IPS-NIHi11 (cell line): ENCODE data around the gene MNX1.

Experiments
- DNase-seq: peaks from one replicate; pipeline ENCODE4 v3.0.0; 2012; ENCODE audit warnings: mixed read lengths, low spot score

MNX1 gene

DNA sequence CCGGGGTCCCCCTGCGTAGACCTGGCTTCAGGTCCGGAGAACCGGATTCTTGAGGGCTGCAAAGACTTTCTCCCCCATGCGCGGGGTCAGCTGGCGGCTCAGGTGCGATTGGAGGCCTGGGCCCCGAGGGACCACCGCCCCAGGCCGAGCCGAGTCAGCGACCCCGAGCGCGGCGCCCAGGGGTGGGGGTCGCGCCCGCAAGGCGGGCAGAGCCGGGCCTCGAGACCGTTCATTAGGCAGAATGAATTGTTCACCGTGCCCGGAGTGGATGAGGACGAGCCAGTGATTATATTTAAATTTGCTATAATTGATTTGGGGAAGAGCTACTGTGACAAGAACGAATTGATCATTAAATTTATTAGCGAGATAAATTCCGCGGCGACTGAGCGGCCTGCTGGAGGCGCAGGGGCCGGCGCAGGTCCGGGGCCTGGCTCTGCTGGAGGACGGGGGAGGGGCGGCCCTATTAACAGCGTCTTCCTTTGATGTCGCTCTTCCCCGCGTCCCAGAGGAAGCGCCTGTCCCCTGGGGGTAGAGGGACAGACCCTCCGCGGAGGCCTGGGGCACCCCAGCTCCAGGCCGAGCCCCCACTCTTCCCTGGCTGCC lies 7.5 kb downstream of the MNX1 start:
- peak; percentile 55 for DNase-seq

DNA sequence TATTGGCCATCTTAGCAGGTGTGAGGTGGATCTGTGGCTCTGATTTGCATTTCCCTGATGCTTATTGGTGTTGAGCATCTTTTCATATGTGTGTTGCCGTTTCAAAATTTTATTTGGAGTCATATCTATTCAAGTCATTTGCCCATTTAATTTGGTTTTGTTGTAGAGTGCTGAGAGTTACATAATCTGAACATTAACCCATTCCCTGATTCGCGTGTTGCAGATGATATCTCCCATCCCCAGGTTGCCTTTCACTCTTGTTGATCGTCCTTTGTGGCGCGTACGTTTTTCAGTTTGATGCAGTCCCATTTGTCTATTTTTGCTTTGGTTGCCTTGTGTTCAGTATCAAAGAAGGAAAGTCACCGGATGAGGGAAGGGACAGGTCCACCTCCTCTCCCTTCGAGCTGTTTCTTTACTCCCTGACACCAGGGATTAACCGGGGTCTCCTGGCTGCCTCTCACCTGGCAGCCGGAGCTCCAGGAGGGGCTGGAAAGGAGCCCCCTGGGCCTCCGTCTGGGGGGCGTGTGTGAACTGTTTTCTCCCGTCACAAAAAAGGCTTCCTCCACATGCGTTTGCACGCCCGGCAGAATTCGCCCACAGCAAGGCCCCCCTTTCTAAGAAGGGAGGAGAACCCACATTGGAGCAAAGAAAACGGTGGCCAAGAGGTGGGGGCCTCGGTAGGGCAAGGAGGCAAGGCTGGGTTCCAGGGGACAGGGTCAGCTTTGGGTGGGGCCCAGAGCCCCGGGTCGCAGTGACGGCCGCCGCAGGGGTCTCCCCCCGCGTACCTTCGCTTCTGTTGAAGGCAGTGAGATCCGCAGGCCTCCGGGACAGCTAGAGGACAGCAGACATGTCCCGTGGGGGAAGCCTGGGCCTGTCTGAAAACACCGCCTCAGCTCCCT lies 8.3 kb downstream of the MNX1 start:
- DNase-seq: no peak

DNA sequence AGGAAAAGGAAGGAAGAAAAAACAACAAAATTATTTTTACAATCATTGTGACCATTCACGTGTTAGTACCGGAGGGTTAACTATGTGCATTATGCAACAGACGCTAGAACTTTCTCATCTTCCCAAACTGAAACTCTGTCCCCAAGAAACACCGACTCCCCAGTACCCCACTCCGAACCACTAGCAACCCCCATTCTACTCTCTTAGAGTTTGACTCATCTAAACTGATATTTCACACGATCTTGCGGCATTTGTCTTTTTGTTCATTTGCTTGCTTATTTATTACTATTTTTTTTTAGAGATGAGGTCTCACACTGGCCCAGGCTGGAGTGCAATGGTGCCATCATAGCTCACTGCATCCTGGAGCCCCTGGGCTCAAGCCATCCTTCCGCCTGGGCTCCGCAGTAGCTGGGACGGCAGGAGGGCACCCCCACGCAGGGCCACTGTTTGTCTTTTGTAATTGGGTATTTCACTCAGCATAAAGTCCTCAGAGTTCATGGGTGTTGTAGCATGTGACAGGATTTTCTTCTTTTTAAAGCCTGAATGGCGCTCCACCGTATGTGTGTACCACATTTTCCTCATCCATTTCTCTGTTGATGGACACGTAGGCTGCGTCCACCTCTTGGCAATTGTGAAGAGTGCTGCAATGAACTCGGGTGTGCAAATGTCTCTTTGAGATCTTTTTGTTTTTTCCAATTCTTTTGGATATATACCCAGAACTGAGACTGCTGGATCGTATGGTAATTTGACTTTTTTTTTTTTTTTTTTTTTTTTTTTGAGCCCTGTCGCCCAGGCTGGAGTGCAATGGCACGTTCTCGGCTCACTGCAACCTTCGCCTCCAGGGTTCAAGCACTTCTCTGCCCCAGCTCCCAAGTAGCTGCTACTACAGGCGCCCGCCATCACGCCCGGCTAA lies 9.5 kb downstream of the MNX1 start:
- no peak for DNase-seq

DNA sequence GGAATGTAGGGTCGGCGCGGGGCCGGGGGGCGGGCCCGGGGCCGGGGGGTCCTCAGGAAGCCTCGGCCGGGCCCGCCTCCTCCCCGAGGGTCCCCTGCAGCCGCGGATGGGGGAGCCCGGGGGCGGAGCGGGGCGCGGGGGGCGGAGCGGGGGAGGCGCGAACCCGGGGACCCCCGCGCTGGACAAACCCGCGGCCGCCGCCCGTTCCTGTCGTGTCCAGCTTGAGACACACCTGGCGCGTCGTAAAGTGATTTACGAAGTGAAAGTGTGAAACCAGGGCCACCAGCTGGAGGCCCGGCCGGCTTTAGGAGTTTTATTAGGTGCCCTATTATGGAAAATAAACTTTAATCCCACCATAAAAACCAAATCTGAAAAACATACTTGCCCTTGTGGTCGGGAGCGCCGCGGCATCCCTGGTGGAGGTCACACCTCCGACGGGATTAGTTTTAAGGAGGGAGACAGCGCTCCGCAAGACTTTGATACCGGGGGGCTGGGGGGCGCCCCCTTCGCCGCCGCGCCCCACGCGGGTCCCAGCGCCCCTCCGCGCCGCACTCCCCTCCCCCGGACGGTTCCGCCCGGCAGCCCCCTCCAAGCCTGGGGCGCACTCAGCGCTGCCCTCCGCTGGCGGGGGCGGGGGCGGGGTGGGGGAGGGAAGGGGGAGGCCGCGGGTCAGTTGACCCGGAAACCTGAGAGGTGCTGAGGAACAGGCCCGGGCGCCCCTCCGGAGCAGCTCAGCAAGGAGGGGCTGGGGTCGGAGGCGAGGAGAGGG lies 10.3 kb downstream of the MNX1 start:
- DNase-seq: peak; percentile 51

DNA sequence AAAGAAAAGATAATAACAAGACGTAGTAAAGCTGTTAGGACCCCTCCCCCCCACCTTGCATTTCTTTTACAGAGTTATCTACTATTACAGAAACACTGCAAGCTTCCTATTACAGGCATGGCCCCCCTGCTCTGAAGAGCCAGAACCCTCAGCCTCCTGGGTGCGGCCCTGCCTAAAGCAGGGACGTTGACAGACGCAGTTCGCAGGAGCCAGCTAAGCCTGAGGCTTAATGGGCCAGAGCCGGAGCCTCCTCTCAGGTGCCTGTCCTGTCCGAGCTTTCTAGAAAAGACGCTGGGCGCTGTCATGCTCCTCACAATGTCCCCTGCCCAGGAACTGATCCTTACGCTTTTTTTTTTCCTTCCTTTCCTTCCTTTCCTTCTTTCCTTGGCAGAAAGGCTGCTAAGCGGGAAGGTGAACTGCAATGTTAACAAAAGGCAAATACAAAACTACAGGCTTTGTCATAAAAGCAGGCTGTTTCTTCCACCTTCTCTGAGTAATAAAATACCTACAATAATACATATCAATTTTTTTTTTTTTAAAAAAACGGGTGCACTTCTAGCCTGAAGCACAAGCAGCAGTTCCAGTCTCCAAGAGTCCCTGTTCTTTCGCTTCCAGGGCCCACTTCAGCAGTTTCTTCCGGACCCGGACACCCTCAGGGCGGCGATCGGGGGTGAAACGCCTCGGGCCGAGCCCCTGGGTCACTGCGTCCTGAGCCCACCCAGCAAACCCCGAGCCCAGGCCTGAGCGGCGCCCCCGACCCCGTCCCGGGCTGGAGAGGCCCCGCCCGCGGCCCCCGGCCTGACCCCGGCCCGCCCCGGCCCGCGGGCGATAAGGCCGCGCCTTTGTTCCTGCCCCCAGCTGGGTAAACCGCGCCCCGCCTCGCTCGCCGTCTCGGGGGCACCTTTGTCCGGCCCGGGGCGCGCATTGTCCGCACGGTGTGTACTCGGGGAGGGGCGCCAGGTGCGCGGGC lies 11.2 kb downstream of the MNX1 start:
- DNase-seq: peak; percentile 66

DNA sequence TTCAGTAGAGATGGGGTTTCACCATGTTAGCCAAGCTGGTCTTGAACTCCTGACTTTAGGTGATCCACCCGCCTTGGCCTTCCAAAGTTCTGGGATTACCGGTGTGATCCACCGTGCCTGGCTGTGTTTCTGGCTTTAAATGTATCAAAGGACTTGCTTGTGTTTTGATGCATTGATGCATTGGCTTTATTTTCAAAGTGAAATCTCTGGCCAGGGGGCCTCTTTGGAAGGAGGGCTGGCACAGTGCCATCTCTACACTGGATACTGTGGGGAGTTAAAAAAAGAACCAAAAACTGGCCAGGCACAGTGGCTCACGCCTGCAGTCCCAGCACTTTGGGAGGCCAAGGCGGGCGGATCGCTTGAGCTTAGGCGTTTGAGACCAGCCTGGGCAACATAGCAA lies 16.0 kb downstream of the MNX1 start:
- no peak for DNase-seq

DNA sequence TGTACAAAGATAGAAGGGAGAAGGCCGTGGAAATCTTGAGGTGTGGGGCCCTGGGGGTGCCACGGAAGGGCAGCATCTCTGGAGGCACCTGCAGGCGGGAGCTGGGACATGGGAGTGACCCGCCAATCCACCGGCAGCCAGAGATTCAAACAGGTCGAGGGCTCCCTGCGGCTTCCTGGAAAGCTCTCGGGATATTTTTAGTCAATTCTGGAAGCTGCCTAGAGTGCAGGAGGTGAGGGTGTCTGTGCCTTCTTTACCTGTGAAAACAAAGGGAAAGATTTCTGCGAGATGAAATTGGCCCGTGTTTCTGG lies 16.6 kb downstream of the MNX1 start:
- no peak for DNase-seq

DNA sequence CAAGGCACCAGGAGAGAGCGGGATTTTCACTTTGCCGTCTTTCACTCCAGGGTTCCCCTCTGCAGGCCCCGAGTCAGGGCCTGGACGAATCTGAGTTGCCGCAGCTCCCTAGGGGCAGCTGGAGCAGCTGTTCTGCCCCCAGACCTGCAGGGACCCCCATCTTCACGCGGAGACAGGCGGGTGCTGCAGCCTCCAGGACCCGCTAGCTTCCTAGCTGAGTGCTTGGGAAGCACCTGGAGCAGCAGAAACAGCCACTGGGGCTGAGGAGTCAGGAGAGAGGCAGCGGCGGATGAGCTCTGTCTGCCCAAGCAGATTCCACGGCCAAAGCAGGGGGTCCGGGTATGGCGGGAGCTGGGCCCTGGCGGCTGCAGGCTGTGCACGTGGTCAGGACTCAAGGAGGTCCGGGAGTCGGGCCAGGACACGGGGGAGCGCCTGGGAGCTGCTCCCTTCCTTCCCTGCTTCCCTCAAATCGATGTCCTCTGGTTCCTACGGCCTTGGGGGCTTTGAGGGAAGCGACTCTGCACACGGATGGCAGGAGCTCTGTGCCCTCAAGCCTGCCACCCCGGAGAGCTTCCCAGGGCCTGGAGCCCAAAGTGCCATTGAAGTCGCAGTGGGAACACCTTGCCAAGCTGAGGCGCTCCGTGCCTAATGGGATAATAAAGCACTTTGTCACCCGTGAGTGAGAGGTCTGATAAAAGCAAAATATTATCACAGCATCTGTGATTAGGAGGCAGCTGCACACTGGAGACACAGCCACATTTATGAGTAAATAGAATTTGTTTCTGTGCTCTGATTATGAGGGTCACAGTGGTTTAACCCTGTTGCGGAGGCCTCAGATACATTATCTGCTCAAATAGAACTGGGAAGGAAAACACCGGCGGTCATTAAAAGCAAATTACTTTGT lies 17.2 kb downstream of the MNX1 start:
- no peak for DNase-seq

DNA sequence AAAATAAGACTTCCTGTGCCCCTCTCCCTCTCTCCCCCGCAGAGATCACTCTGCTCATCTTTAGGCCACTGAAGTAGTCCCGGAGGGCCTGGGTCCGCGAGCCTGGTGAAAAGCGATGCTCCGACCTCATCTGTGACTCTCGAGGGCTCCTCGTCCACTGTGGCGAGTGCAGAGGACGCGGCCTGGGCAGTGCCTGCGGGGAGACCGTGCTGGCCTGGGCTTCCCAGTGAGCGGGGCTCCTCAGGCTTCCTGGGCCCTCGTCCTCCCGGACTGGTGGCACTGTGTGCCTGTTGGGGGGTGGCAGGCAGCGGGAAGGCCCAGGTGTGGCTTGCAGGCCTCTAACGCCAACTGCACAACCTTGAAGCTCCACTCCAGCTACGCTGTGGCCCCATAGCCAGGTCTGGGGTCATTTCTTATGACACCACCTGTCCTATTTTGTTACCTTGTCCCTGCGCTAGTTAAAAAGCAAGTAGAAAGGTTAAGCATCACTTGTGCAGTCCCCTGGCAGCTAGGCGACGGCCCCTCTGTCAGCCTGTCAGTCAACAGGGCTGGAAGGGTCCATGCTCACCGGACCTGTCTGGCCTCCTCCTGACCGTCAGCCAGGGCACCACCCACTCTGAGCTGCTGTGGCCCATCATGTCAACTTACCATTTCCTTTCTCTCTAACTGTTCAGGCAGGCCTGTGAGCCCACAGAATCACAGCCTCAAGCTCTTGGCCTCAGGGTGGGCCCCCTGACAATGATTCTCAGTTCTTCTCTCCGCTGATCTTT lies 20.5 kb downstream of the MNX1 start:
- DNase-seq: no peak

DNA sequence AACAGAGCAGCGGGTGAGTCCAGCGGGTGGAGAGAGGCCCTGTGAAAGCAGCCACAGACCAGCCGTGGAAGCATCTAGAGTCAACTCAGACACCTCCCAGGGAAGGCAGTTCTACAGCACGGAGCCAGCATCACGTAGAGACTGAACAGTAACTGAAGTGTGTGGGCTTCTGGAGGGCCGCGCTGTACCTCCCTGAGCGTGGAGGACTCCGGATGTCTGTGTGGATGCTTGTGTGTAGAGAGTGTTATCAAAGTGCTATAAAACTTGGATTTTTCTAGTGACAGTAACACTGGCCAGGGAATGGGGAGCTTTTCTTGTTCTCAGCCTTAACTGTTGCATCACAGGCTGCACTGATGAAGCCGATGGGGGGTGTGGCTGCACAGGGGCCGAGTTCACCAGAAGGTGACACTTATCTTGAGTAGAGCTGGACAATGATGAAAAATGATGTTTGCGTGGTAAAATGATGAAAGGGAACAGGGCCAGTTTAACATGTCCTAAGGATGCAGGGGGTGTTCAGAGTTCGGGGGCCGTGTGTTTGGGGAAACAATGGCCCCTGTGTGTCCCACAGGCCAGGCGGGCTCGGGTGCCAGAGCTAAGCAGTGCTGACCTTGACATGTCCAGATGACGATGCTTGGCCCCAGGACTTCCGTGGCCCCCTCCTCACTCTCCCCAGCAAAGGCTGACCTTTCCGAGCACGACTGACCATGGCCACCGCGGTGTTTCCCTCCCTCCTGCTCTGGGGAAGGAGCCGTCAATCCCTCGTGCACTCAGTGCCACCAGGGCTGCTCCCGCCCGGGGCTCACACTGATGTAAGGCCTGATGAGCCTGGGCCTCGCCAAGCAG lies 21.9 kb downstream of the MNX1 start:
- no peak for DNase-seq

DNA sequence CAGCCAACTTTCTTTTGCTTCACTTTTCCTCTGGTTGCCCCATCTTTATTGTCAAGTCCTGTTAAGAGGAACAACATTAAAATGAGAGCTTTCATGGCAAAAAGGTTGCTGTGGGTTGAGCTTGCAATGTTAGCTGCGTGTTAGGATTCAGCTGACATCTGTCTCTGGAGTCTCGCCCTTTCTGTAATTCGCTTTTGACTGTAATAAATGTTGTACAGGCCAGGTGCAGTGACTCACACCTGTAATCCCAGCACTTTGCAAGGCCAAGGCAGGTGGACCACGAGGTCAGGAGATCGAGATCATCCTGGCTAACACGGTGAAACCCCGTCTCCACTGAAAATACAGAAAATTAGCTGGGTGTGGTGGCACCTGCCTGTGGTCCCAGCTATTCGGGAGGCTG lies 24.1 kb downstream of the MNX1 start:
- no peak for DNase-seq

DNA sequence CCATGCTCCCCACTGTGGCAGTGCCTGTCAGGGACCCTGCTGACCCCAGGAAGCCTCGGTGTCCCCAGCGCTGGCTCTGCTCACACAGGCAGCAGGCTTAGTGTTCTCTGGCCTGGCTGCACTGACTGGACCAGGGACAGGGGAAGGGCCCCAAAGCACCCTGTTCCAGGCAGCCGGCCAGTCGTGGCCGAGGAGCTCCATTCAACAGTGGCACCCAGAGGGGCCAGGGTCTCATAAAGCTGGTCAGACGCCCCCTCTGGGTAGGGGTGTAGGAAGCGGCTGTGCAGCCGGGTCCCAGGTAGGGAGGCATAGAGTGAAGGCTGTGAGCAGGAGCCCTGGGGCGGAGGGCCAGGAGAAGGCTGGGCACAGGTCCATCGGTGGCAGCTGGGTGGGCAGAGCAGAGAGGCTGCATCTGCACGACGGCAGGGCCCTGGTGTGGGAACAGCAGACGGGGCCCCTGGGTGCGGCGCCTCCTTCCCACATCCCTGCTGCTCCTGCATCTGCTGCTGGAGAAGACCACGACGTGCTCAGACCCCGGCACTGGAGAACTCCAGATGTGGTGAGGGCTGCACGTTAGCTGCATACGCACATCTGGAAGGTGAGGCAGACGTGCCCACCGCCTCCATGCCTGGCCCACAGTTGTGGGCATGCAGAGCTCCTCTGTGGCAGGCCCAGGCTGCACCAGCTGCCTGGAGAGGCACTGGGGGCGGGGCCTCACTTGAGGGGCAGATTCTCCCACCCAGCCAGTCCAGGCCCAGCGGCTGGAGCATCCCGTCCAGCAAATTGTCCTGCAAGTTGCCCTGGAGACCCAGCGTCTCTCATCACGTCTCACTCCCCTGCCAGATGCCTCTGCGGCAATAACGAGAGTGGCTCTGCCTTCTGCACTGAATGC lies 25.1 kb downstream of the MNX1 start:
- no peak for DNase-seq

DNA sequence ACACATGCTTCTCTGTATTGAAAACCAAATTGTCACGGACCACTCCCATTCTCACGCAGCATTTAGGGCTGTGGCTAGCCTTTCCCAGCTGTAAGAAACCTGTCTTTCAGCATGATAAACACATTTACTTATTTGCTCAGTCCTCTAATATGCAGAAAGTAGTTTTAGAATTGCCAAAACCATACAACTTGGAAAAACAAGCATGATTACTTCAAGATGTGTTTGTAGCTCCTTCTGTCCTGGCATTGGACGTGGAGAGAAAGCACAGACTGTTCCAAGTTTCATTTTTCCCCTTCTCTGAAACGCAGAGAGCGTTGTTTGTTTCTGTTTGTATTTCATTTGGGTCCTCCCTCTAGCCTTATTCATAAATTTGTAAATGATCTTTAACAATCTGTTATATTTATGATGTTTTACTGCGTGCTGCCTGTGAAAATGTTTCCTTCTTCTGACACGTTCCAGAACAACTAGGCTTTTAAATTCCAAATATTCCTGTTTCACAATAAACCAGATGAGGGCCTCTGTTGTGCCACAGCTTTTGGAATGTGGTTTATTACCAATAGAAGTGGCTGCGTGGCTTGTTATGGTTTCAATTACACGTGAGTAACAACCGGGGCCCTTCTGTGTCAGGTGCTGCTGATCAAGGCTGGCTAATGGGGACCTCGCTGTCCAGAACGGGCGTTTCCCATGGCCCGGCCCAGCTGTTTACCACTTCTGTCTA lies 26.1 kb downstream of the MNX1 start:
- DNase-seq: no peak

DNA sequence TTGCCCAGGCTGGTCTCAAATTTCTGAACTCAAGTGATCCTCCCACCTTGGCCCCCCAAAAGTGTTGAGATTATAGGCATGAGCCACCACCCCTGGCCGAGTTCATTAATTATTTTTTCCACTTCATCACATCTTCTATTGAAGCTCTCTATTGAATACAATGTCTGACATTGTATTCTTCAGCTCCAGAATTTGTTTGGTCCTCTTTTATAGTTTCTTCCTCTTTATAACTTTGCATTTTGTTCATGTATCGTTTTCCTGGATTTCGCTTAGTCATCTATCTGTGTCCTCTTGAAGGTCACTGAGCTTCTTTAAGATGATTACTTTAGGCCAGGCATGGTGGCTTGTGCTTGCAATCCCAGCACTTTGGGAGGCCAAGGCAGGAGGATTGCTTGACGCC lies 30.8 kb downstream of the MNX1 start:
- no peak for DNase-seq

DNA sequence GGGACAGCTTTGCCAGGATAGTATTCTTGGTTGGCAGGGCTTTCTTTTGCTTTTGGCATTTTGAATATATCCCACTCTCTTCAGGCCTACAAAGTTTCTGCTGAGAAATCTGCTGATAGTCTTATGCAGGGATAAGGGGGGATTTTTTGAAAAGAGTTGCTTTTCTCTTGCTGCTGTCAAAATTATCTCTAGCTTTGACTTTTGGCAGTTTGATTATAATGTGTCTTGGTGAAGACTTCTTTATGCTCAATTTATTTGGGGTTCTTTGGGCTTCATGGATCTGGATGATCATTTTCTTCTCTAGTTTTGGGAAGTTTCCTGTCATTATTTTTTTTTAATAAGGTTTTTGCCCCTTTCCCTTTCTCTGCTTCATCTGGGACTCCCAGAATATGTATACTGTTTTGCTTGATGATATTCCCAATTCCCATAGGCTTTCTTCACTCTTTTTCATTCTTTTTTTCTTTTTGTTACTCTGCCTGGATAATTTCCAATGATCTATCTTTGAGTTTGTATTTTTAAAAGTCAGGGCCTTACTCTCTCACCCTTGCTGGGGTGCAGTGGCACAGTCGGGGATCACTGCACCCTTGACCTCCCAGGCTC lies 31.4 kb downstream of the MNX1 start:
- DNase-seq: no peak

DNA sequence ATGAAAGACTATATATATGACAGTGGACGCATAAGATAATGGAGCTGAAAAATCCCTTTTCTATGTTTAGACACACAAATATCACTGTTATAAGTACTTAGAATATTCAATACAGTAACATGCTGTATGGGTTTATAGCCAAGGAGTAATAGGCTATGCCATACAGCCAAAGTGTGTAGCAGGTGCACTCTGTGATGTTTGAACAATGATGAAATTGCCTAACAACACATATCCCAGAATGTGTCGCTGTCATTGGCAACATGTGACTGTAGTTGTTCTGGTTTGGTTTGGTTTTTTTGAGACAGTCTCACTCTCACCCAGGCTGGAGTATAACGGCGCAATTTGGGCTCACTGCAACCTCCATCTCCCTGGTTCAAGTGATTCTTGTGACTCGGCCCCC lies 34.8 kb downstream of the MNX1 start:
- no peak for DNase-seq
